HepG2 (cell line): ENCODE results near the gene CHST1.

Experiments
- ATF3 ChIP-seq: sonication (generic); formaldehyde crosslinking; IDR thresholded peaks from 2 replicates; pipeline ENCODE4 v1.4.0; 2020; ENCODE audit warnings: missing genetic modification reagents
- MAX ChIP-seq: IDR thresholded peaks from 2 replicates; pipeline ENCODE4 v1.6.1; 2012; ENCODE audit warnings: inconsistent platforms
- POLR2AphosphoS5 ChIP-seq: IDR thresholded peaks from 2 replicates; pipeline ENCODE4 v1.6.1; 2012; ENCODE audit warnings: low read depth, low read length
- SIN3A ChIP-seq: IDR thresholded peaks from 2 replicates; pipeline ENCODE4 v1.6.1; 2011; ENCODE audit warnings: low read depth, mild to moderate bottlenecking, control low read depth, low read length, borderline replicate concordance

GRCh38 chr11:45708887-45709663 is 43.7 kb upstream of the CHST1 start:
- TF ChIP-seq POLR2AphosphoS5 (no peak), MAX (no peak), SIN3A (no peak), ATF3 (CRISPR knock-in tag) (no peak)
